Myocyte (in vitro differentiated cells): ENCODE measurements around the gene NFATC1. TPM values are rescaled to one million over a fixed set of nuclear protein-coding genes. Genes with fewer than 3 reads are reported as not detected.

Experiments used
- DNase-seq: peaks from one replicate; pipeline ENCODE4 v3.0.0-alpha.2; 2012; ENCODE audit warnings: low read depth
- total RNA-seq: library from RNA; depleted of rRNA; stranded (reverse); fragments of >200 nt; gene quantifications from 2 replicates; pipeline ENCODE4 v1.2.3, GENCODE V29; 2014

The NFATC1 gene
- total RNA-seq, 1 donor from 2014 or later, result 8.7 TPM

- no peak for DNase-seq
Measured at GRCh38 chr18:79388043-79388442, 7.7 kb upstream of the NFATC1 start.

GRCh38 chr18:79389689-79390088 lies 6.0 kb upstream of the NFATC1 start:
- DNase-seq, result no peak

DNA sequence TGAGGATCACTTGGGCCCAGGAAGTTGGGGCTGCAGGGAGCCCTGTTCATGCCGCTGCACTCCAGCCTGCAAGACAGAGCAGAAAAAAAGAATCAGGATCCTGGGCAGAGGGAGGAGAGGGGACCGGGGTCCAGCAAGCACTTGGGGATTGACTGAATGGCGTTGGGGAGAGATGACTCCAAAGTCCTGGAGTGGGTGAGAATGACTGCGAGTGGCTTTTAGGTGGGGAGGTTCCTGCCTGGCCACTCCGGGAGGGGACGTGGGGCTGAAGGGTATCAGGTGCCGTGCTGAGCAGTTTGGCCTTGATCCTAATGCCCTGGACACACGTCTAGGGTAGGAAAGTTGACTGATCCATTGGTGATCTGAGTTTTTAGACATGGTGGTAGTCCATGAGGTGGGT lies 3.5 kb upstream of the NFATC1 start:
- no peak for DNase-seq

DNA sequence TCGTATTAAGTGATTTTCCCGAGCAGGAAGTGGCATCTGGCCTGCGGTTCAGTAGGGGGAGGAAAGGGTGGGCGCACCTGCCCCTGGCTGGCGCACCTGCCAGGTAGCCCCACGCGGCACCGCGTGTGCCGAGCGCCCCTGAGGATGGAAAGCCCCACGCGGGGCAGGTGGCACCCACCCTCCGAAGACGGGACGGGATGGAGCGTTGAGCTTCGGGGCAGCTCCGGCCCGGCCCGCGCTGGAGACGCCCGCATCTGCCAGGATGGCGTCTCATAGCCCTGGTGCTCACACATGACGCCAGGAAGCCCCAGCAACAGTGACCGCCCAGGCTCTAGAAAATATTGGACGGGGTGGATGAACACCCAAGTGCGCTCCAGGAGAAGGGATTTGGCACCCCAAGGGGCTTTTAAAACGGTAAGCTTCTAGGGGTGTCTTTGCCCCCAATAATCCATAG lies 2.5 kb upstream of the NFATC1 start:
- no peak for DNase-seq

DNA sequence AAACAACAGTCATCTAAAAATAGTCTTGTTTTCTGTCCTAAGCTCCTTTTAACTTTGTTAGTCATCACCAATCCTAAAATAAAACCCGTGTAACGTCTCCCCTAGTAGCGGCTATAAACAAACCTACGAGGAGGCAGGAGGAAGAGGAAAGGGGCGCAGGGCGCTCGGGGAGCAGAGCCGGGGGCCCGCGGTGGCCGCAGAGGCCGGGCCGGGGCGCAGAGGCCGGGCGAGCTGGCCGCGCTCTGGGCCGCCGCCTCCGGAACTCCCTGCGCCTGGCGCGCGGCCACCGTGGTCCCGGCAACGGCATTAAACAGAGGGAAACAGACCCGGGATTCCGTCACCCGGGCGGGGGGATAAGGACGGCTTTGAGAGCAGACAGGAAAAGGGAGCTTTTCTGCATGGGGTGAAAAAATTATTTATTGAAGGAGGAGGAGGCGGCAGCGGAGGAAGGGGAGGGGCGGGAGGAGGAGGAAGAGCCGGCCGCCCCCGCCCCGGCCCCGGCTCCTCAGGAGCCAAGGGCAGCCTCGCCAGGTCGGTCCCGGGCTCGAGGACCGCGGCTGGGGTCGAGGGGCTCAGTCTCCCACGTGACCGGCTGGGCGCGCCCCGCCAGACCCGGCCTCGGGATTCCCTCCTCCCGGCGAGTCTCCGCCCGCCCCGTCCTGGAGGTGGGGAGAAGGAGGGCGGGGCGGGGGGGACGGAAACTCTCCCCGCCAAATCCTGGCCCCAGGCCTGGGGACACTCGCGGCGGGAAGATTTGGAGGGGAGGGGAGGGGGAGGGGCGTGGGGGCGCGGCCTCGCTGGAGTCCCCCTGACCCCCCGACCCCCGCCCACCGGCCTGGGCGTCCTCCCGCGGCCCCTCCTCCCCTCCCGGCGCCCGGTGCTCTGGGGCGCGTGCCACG lies 1.8 kb upstream of the NFATC1 start:
- DNase-seq, result peak; percentile 74

DNA sequence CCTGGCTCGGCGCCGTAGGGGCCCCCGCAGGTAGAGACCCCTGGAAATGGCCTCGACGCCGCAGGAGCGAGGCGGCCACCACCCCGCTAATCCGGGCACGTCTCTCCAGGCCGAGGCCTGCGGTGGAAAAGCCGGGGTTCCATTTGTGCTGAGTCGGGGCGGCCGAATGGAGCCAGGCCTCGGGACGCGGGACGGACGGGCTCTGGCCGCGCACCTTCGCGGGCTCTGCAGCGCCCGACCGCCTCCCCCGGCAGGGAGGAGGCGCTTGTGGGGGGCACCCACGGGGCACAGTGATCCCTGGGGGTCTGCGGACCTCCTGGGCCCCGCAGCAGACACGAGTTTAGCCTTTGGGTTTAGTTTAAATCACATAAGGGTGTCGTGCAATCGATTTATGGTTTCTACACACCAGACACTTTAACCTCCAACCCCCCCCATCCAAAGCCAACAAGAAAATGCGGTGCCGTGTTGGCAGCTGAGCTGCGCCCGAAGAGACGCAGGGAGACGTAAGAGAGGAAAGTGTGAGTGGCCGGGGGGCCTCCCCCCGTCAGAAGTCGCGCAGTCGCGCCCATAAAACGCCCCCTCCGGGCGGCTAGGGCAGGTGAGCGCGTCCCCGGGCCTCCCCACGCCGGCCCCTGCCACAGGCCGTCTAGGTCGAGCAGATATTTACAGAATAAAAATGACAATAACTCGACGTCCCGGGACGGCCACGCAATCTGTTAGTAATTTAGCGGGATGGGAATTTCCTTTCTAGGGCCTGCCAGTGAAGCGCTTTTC lies 1.0 kb upstream of the NFATC1 start:
- DNase-seq, result no peak

GRCh38 chr18:79395308-79395640 lies 456 bp upstream of the NFATC1 start:
- no peak for DNase-seq

GRCh38 chr18:79396431-79397246 lies 909 bp downstream of the NFATC1 start:
- peak; percentile 53 for DNase-seq

- DNase-seq, result no peak
Measured at GRCh38 chr18:79397247-79397829, 1.6 kb downstream of the NFATC1 start.

GRCh38 chr18:79397830-79398761 lies 2.4 kb downstream of the NFATC1 start:
- no peak for DNase-seq

DNA sequence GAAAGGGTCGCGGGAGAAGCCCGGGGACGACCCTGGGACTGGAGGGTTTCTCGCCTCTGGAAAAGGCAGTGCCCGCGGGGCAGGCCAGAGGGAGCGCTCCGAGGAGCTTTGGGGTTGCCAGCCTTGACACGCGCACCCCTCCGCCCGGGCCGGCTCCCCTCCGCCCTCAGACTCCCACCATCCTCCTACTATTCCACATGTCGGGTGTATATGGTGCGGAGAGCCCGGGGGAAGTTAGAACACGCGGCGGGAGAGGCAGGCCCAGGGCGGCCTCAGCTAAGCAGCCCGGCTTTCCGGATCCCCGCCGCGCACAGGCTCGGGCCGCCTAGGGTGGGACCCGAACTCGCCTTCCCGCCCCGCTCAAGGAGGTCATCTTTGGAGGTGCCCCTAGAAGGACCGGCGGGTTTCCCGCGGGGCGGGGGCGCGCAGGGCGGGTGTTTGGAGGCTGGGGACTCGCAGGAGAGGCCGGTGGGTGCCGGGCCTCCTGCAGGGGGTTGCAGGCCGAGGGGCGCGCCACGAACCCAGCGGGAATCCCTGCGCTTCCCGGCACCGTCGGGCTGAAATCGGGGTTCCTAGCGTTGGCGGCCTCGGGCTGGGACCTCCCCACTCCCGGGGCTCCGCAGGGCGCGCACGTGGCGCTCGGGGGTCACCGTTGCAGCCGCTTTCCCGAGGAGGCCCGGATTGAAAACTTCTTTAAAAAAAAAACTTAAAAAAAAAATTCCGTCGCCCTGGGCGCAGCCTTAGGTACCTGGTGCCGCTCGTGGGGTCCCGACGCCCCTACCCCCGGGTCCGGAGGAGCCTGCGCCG lies 3.7 kb downstream of the NFATC1 start:
- no peak for DNase-seq

DNA sequence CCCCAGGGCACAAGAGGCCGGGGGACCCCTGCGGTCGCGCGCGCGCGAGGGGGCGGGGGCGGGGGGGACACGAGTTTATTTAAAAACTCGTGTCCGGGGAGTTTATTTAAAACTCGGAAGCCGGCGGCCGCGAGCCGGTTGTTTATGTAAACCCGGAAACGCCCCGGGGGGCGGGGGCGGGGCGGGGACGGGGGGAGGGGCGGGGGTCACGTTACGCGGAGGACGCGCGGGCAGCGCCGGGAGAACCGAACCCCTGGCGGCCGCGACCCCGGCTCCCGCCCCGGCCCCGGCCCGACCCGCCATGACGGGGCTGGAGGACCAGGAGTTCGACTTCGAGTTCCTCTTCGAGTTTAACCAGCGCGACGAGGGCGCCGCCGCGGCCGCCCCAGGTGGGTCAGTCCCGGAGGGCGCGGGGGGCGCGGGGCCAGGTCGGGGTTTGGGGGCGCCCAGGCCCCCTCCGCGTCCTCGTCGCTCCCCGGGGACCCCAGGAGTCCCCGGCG lies 4.4 kb downstream of the NFATC1 start:
- DNase-seq, result peak; percentile 37

GRCh38 chr18:79400591-79401381 lies 5.1 kb downstream of the NFATC1 start:
- DNase-seq, result no peak

GRCh38 chr18:79401494-79402208 lies 5.9 kb downstream of the NFATC1 start:
- DNase-seq, result no peak

DNA sequence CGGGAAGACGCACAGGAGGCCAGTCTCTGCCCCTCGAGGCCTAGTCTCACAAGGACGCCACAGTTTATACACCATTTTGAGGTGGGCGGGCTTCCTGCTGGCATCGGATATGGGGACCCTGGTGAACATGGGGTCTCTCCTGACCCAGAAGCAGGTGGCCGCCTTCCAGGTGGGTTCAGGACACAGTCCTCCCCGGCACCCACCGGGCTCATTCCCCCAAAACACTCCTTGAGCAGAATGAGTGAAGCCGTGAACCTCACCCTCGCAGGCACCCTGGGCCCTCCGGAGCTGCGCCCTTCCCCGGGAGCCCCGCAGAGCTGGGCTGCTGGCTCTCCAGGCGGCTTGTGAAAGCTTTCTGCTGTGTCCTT lies 6.5 kb downstream of the NFATC1 start:
- no peak for DNase-seq

- DNase-seq, result peak; percentile 73
Measured at GRCh38 chr18:79402977-79403722, 7.4 kb downstream of the NFATC1 start.
